H1 (cell line): ENCODE data around the gene METTL22. TPM values are rescaled to one million over a fixed set of nuclear protein-coding genes. Genes with fewer than 3 reads are reported as not detected.

ENCODE experiments used
- CTCF ChIA-PET: fragments of 300-600 bp; sonication (Branson Sonifier 250); formaldehyde crosslinking; loops from one replicate; lab custom pipeline; 2021; ENCODE audit not compliant: partially characterized antibody; lab: Charles Lee
- POLR2A ChIA-PET: fragments of 300-600 bp; sonication (Branson Sonifier 250); formaldehyde crosslinking; loops from one replicate; lab custom pipeline; 2021; ENCODE audit warnings: inconsistent platforms; ENCODE audit not compliant: partially characterized antibody; lab: Charles Lee
- DNase-seq, 2 experiments: peaks; one replicate each; pipeline versions ENCODE4 v3.0.0 to v3.0.0-alpha.2; 2010 to 2022; ENCODE audit warnings: low spot score in 2 of 2, low read depth in 1 of 2, mixed read lengths in 1 of 2
- FAIRE-seq: peaks from 2 replicates; lab custom pipeline; 2011; peaks lifted over from hg19 to GRCh38; lab: Jason Lieb, UNC
- H2AFZ ChIP-seq: 2 replicates; pipeline ENCODE4 v1.8.1; 2012; ENCODE audit warnings: low read length, inconsistent platforms
- H2AK5ac ChIP-seq: 2 replicates; pipeline ENCODE4 v1.6.1; 2013; ENCODE audit warnings: low read depth, low read length
- H2BK120ac ChIP-seq: replicated peaks from 2 replicates; pipeline ENCODE3; 2013; ENCODE audit warnings: low read depth, low read length, inconsistent platforms
- H2BK12ac ChIP-seq: 2 replicates; pipeline ENCODE4 v1.6.1; 2013; ENCODE audit warnings: low read depth, low read length
- H2BK15ac ChIP-seq: 2 replicates; pipeline ENCODE4 v1.6.1; 2013; ENCODE audit warnings: low read length
- H2BK20ac ChIP-seq: 2 replicates; pipeline ENCODE4 v1.6.1; 2013; ENCODE audit warnings: low read length
- H2BK5ac ChIP-seq: 2 replicates; pipeline ENCODE4 v1.6.1; 2013; ENCODE audit warnings: low read depth, low read length
- H3K14ac ChIP-seq: 2 replicates; pipeline ENCODE4 v1.6.1; 2013; ENCODE audit warnings: inconsistent platforms; ENCODE audit not compliant: insufficient read length
- H3K18ac ChIP-seq: 2 replicates; pipeline ENCODE4 v1.6.1; 2013; ENCODE audit warnings: low read length; ENCODE audit errors: extremely low read depth
- H3K23ac ChIP-seq: 2 replicates; pipeline ENCODE4 v1.6.1; 2013; ENCODE audit warnings: inconsistent platforms; ENCODE audit not compliant: insufficient read length
- H3K23me2 ChIP-seq: 2 replicates; pipeline ENCODE4 v1.6.1; 2013; ENCODE audit warnings: low read depth, low read length
- H3K27ac ChIP-seq: 2 replicates; pipeline ENCODE4 v1.6.1; 2011; ENCODE audit warnings: low read depth, low read length, inconsistent platforms
- H3K27me3 ChIP-seq, 4 experiments: replicated peaks in 1 of 4; 1 replicate in 1 of 4; 2 replicates in 3 of 4; pipeline versions ENCODE4 v1.6.1 to v1.8.1; 2011 to 2013; ENCODE audit warnings: low read length in 3 of 4, mild to moderate bottlenecking in 3 of 4, inconsistent platforms in 2 of 4, mixed read lengths in 2 of 4, moderate library complexity in 1 of 4; ENCODE audit not compliant: control insufficient read depth in 3 of 4, insufficient read depth in 3 of 4; ENCODE audit errors: extremely low read depth in 1 of 4
- H3K36me3 ChIP-seq, 4 experiments: 2 replicates each; pipeline versions ENCODE4 v1.6.1 to v1.8.1; 2011 to 2013; ENCODE audit warnings: mild to moderate bottlenecking in 4 of 4, low read length in 3 of 4, moderate library complexity in 2 of 4, control low read depth in 1 of 4, inconsistent platforms in 1 of 4; ENCODE audit not compliant: insufficient read depth in 4 of 4, control insufficient read depth in 2 of 4
- H3K4ac ChIP-seq: replicated peaks from 2 replicates; pipeline ENCODE3; 2013; ENCODE audit warnings: low read length, low read depth, mixed read lengths, inconsistent platforms; ENCODE audit not compliant: insufficient read length
- H3K4me1 ChIP-seq, 4 experiments: replicated peaks in 1 of 4; 1 replicate in 1 of 4; 2 replicates in 3 of 4; pipeline versions ENCODE4 v1.6.1 to v1.8.1; 2011 to 2013; ENCODE audit warnings: low read length in 3 of 4, inconsistent platforms in 2 of 4, mixed read lengths in 1 of 4; ENCODE audit not compliant: insufficient read depth in 4 of 4, control insufficient read depth in 3 of 4
- H3K4me2 ChIP-seq, 2 experiments: 2 replicates each; pipeline versions ENCODE4 v1.6.1 to v1.8.1; 2011 to 2013; ENCODE audit warnings: low read depth in 2 of 2, low read length in 2 of 2, control low read depth in 1 of 2, inconsistent platforms in 1 of 2, mild to moderate bottlenecking in 1 of 2; ENCODE audit not compliant: insufficient read depth in 1 of 2
- H3K4me3 ChIP-seq, 4 experiments: fragments of 200-600, 300-600 bp in 1 of 4; sonication (generic), shearing (Covaris generic), sonication (Bioruptor Twin) in 1 of 4; 2 replicates each; pipeline versions ENCODE4 v1.5.1 to v1.8.1; 2011 to 2016; ENCODE audit warnings: low read length in 4 of 4, low read depth in 3 of 4, control low read depth in 2 of 4, inconsistent platforms in 2 of 4, mild to moderate bottlenecking in 2 of 4, mixed read lengths in 1 of 4, moderate library complexity in 1 of 4; ENCODE audit not compliant: insufficient read depth in 2 of 4; ENCODE audit errors: extremely low read depth in 1 of 4
- H3K56ac ChIP-seq: replicated peaks from 2 replicates; pipeline ENCODE3; 2013; ENCODE audit warnings: low read depth, mild to moderate bottlenecking, mixed read lengths, low read length, inconsistent platforms; ENCODE audit not compliant: insufficient read length
- H3K79me1 ChIP-seq: 2 replicates; pipeline ENCODE4 v1.6.1; 2013; ENCODE audit warnings: low read depth, low read length, control low read depth
- H3K79me2 ChIP-seq, 2 experiments: 2 replicates each; pipeline versions ENCODE4 v1.6.1 to v1.8.1; 2012 to 2013; ENCODE audit warnings: low read length in 2 of 2, mild to moderate bottlenecking in 2 of 2, inconsistent platforms in 1 of 2; ENCODE audit not compliant: insufficient read depth in 2 of 2, control insufficient read depth in 1 of 2
- H3K9ac ChIP-seq, 4 experiments: replicated peaks in 1 of 4; 1 replicate in 1 of 4; 2 replicates in 3 of 4; pipeline versions ENCODE4 v1.6.1 to v1.8.1; 2011 to 2013; ENCODE audit warnings: low read depth in 3 of 4, low read length in 3 of 4, control low read depth in 2 of 4, mild to moderate bottlenecking in 2 of 4, moderate library complexity in 2 of 4, inconsistent platforms in 1 of 4; ENCODE audit errors: extremely low read depth in 1 of 4
- H3K9me3 ChIP-seq, 2 experiments: 2 replicates each; pipeline versions ENCODE4 v1.6.1 to v1.8.1; 2012 to 2013; ENCODE audit warnings: mild to moderate bottlenecking in 2 of 2, moderate library complexity in 2 of 2, control low read depth in 1 of 2, inconsistent platforms in 1 of 2, low read depth in 1 of 2, low read length in 1 of 2, mixed read lengths in 1 of 2; ENCODE audit not compliant: insufficient read depth in 2 of 2
- H4K20me1 ChIP-seq, 2 experiments: replicated peaks in 1 of 2; 2 replicates each; pipeline versions ENCODE3 to v1.8.1; 2011 to 2013; ENCODE audit warnings: inconsistent platforms in 2 of 2, low read length in 2 of 2, mild to moderate bottlenecking in 1 of 2; ENCODE audit not compliant: insufficient read depth in 2 of 2, control insufficient read depth in 1 of 2
- H4K5ac ChIP-seq: 2 replicates; pipeline ENCODE4 v1.6.1; 2013; ENCODE audit warnings: low read length, low read depth, mixed read lengths, inconsistent platforms; ENCODE audit not compliant: insufficient read length
- H4K8ac ChIP-seq: 2 replicates; pipeline ENCODE4 v1.8.0; 2013; ENCODE audit warnings: mild to moderate bottlenecking, moderate library complexity, low read length, inconsistent platforms; ENCODE audit not compliant: insufficient read depth; ENCODE audit errors: extremely low read depth
- H4K91ac ChIP-seq: replicated peaks from 2 replicates; pipeline ENCODE3; 2013; ENCODE audit warnings: low read length, mixed read lengths, inconsistent platforms; ENCODE audit not compliant: insufficient read length
- BACH1 ChIP-seq: IDR thresholded peaks from 2 replicates; pipeline ENCODE4 v1.6.1; 2012; ENCODE audit warnings: low read length, improper control_type of control experiment
- CEBPB ChIP-seq: IDR thresholded peaks from 2 replicates; pipeline ENCODE4 v1.6.1; 2012; ENCODE audit warnings: low read depth, low read length
- CREB1 ChIP-seq: IDR thresholded peaks from 2 replicates; pipeline ENCODE4 v1.6.1; 2012; ENCODE audit warnings: inconsistent platforms
- NRF1 ChIP-seq: IDR thresholded peaks from 2 replicates; pipeline ENCODE4 v1.6.1; 2011; ENCODE audit warnings: mild to moderate bottlenecking, low read depth, low read length, improper control_type of control experiment
- POLR2A ChIP-seq, 2 experiments: IDR thresholded peaks; 1 replicate in 1 of 2; 2 replicates in 1 of 2; pipeline ENCODE4 v1.6.1; 2011; ENCODE audit warnings: low read depth in 2 of 2, low read length in 2 of 2, mild to moderate bottlenecking in 2 of 2; ENCODE audit errors: control extremely low read depth in 1 of 2
- POLR2AphosphoS5 ChIP-seq: IDR thresholded peaks from 2 replicates; pipeline ENCODE4 v1.6.1; 2011; ENCODE audit warnings: low read depth, low read length
- RAD21 ChIP-seq, 2 experiments: IDR thresholded peaks in 1 of 2; conservative IDR thresholded peaks in 1 of 2; 2 replicates each; pipeline ENCODE4 v1.6.1; 2011; ENCODE audit warnings: low read depth in 2 of 2, low read length in 2 of 2, improper control_type of control experiment in 1 of 2, inconsistent platforms in 1 of 2, mild to moderate bottlenecking in 1 of 2, moderate library complexity in 1 of 2
- RBBP5 ChIP-seq: IDR thresholded peaks from 2 replicates; pipeline ENCODE4 v1.7.1; 2012; ENCODE audit warnings: low read depth, mild to moderate bottlenecking, inconsistent platforms, low read length, moderate library complexity, borderline replicate concordance
- SP1 ChIP-seq: IDR thresholded peaks from 2 replicates; pipeline ENCODE4 v1.6.1; 2011; ENCODE audit warnings: low read depth, low read length
- WGBS, 2 experiments: shearing (Covaris generic) in 1 of 2; methylation state at CpG; one replicate each; pipeline versions ENCODE4 v1.1.6 to v1.1.7; 2013 to 2015; ENCODE audit warnings: low lambda C conversion rate in 2 of 2, mixed read lengths in 2 of 2, inconsistent platforms in 1 of 2, low coverage in 1 of 2, missing lambda C conversion rate in 1 of 2; ENCODE audit not compliant: insufficient replicate concordance in 2 of 2, insufficient coverage in 1 of 2, insufficient read length in 1 of 2; ENCODE audit errors: extremely low coverage in 1 of 2, missing lambda C conversion rate in 1 of 2; 5-methylcytosine and 5-hydroxymethylcytosine counted together
- polyA plus RNA-seq, 7 experiments: library from polyadenylated mRNA; depleted of rRNA in 3 of 7; stranded (reverse) in 5 of 7; unstranded in 2 of 7; fragments of >200 nt in 5 of 7; fragments of 200-250 nt in 2 of 7; gene quantifications; 1 replicate in 5 of 7; 2 replicates in 1 of 7; 4 replicates in 1 of 7; pipeline versions ENCODE4 v1.2.1 to v1.2.3, GENCODE V29; 2011 to 2013; ENCODE audit warnings: missing spikeins in 2 of 7, mixed read lengths in 2 of 7
- total RNA-seq: library from RNA; stranded (reverse); fragmentation: NEBNext Ultra II Directional; extraction: Animal tissue kit (Norgen Biotek cat#: 25700); gene quantifications from 2 replicates; pipeline ENCODE4 v1.2.1, GENCODE V29; 2021

Gene METTL22
- total and polyA plus RNA-seq, 2 of the 8 experiments (the other 6 are each of a cell fraction or from before 2014, with no cell fraction given): 56.7 to 85.2 TPM

- H2BK5ac ChIP-seq: 0 out of 2 replicates have a peak overlapping the region, but pooled peaks have one; percentile 39
- no peak overlapping the region for H3K23ac ChIP-seq
- ChIA-PET CTCF (interaction anchor here (0.5 to 12.4 kb wide), 8 partner anchors 12 to 1481 kb away, joined by 3 to 162 read pairs (median 4); no protein-coding TSS in a partner anchor), POLR2A (no interaction called here)
- H3K56ac ChIP-seq: no peak overlapping the region
- no peaks in the 10 kb centered on the region for H3K79me1 ChIP-seq
- no peak overlapping the region for H4K5ac ChIP-seq
- no peak for TF ChIP-seq CEBPB
- no peak for TF ChIP-seq SP1
- no peak for TF ChIP-seq CREB1
- no peak for TF ChIP-seq POLR2A (IDR thresholded peaks at IDR 0.05; ENCODE audit: control extremely low read depth in 1 of 2, low read depth in 2 of 2, low read length in 2 of 2)
- TF ChIP-seq RAD21 (IDR thresholded peaks at IDR 0.05 in 1 of 2, conservative IDR thresholded peaks at IDR 0.05 in 1 of 2; ENCODE audit: low read depth in 2 of 2, low read length in 2 of 2): no peak
- no peak for TF ChIP-seq RBBP5
- TF ChIP-seq NRF1: no peak
- no peak for TF ChIP-seq BACH1
- TF ChIP-seq POLR2AphosphoS5: no peak
- H3K27ac ChIP-seq: no peak overlapping the region
- no peaks in the 10 kb centered on the region for H3K23me2 ChIP-seq
- peaks cover 0 to 3% (median 0%) of the 10 kb centered on the region in 4 experiments; a peak in 2 of 7 replicates for H3K4me1 ChIP-seq
- H3K4me2 ChIP-seq: no peak overlapping the region
- no peak overlapping the region for H2BK15ac ChIP-seq
- no peak overlapping the region for H2BK20ac ChIP-seq
- WGBS, 2 experiments: 84% methylated on average over 6 of the region's 6 CpGs; no CpG with 5 or more reads in 1 of the 2 experiments
- no peak overlapping the region for H3K4ac ChIP-seq
- no peak for FAIRE-seq
- H3K36me3 ChIP-seq: no peaks in the 10 kb centered on the region; a peak in 1 of 8 replicates
- no peaks in the 10 kb centered on the region for H3K79me2 ChIP-seq
- H4K8ac ChIP-seq: no peak overlapping the region
- 0 out of 2 replicates have a peak overlapping the region, but pooled peaks have one; percentile 13 for H2AK5ac ChIP-seq
- H3K4me3 ChIP-seq: no peak overlapping the region
- H3K9me3 ChIP-seq: no peaks in the 10 kb centered on the region
- no peak overlapping the region for H2AFZ ChIP-seq
- no peak overlapping the region; a peak in 2 of 7 replicates for H3K9ac ChIP-seq
- peak overlapping the region; percentile 2; the same call in 1 of the 2 replicates for H3K18ac ChIP-seq
- H2BK12ac ChIP-seq: no peak overlapping the region
- no peaks in the 10 kb centered on the region for H4K20me1 ChIP-seq
- no peak overlapping the region for H4K91ac ChIP-seq
- no peak overlapping the region for H3K14ac ChIP-seq
- no peak for DNase-seq
- H3K27me3 ChIP-seq: no peaks in the 10 kb centered on the region; a peak in 1 of 7 replicates
- no peak overlapping the region for H2BK120ac ChIP-seq
Observed at GRCh38 chr16:8581831-8582580, 39.5 kb upstream of the METTL22 start.
